GM18909 (cell line): ENCODE data around the gene TSPAN13.

Experiments
- ATAC-seq: cut with Tn5 transposase; IDR thresholded peaks from one replicate; pipeline ENCODE4 v1.9.1; 2021; ENCODE audit warnings: mild to moderate bottlenecking; ENCODE audit not compliant: unreplicated experiment, poor library complexity

The TSPAN13 gene

DNA sequence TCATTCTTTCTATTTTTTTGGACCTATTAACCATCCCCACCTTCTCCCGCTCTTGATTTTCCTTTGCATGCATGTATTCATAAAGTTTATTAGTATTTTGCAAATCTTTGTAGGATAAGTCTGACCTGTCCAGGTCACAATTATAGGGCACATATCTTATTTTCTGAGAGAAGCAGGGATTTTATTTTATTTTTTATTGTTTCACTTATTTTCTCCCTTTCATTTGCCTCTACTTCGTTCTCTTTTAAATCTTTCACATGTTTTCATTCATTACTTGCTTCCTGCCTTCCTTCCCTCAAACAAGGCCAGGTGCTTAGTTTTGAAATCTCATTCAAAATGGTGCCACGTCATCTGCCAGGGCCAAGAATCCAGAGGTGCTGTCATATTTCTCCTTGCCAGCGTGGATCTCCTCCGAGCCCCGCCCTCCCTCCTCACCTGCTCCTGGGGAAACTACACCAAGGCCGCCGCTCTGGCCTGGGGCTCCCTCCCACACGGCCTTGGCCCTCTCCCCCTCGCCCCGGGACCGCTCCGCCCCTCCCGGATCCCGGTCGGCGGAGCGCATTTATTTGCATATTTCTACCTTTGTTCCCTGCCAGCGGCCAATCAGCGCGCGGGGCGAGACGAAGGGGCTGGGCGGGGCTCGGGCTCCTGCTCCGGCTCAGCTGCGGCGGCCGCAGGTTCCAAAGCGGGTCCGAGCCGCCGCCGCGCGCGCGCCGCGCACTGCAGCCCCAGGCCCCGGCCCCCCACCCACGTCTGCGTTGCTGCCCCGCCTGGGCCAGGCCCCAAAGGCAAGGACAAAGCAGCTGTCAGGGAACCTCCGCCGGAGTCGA lies at the start of gene TSPAN13:
Gene TSPAN13 (plus strand): TSS at position 654 of the 830 bp plus-strand sequence. CDS start 213 bp downstream, outside the sequence.
- ATAC-seq = peak; percentile 68

DNA sequence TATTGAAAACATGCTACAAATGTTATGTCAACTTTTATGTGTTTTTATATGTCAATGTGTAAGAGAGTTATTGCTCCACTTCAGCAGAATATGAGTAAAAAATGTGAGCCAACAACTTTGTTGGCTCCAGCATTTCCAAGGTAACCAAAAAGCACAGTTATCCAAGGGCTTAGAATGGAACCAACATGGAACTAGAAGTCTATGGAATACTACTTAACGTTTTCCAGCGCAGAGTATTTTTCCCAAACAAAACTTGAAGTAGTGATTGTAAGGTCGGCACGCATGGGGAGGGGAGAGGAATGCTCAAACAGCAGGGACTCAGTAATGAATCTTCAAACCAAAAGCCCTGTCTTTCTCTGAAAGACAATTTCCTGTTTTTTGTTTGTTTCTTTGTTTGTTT lies 45.0 kb upstream of the TSPAN13 start:
- ATAC-seq = no peak

DNA sequence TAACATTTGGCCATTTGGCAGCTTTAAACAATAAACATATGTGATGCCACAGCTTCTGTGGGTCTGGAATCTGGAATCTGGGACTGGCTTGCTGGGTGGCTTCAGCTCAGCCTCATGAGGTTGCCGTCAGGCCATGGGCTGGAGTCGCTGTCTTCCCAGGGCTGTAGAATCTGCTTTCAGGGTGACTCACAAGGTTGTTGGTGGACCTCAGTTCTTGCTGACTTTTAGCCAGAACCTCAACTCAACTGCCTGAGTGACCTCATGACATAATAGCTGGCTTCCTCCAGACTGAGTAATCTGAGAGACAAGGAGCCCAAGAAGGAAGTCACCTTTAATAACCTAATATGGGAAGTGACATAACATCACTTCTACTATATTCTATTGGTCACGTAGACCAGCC lies 44.6 kb upstream of the TSPAN13 start:
- ATAC-seq = no peak

DNA sequence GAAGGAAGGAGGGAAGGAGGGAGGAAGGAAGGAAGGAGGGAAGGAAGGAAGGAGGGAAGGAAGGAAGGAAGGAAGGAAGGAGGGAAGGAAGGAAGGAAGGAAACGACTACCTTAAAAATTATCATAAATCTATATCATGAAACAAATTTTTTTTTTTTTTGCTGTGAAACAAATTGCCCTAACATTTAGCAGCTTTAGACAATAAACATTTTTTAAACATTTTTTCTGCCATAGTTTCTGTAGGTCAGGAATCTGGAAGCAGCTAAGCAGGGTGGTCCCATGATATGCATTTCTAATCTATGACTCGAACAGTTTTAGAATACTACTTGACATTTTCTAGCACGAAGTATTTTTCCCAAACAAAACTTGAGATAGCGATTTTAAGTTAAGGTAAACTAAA lies 42.9 kb upstream of the TSPAN13 start:
- ATAC-seq = no peak

DNA sequence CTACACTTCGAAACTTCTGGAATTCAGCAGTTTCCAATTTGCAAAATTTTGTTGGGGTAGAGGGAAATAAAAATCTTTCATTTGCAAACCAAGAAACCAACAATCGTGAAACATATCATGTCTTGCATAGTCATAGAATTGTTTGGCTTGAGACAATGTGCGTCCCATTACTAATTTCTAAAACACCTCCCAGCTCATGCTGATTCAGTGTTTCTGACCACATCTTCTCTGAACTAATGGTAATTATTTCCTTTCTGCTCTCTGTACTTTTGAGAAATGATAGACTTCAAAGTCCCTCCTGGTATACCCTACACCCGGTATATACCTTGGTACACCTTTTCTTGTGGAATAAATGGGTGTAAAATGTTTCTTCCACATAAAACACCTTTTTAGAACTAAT lies 41.8 kb upstream of the TSPAN13 start:
- no peak for ATAC-seq

DNA sequence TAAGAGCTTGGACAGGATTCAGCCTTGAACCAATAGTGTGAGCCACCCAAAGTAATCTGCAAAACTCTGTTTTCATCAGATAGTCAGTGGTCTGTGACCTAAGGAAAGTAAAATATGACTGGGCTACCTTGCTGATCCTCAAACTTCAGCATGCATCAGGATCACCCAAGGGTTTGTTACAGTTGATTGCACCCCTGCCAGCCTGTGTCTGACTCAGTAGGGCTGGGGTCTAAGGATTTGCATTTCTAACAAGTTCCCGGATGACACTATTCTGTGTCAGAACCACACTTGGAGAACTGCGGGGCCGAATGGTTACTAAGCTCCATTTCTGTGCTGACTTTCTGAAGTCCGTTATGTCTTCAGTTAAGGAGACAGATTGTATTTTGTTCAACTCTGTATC lies 40.6 kb upstream of the TSPAN13 start:
- no peak for ATAC-seq

DNA sequence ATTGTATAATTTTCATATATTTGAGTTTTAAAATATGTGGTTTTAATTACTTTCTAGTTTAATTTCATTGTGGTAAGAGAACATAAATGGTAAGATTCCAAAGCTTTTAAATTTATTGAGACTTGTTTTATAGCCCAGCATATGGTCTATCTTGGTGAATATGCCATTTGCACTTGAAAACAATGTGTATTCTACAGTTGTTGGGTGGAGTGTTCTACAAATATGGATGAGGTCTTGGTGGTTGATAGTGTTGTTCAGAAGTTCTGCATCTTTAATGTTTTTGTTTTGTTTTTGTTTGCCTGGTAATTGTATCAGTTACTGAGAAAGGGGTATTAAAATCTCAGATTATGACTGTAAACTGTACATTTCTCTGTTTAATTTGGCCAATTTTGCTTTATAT lies 37.6 kb upstream of the TSPAN13 start:
- no peak for ATAC-seq

DNA sequence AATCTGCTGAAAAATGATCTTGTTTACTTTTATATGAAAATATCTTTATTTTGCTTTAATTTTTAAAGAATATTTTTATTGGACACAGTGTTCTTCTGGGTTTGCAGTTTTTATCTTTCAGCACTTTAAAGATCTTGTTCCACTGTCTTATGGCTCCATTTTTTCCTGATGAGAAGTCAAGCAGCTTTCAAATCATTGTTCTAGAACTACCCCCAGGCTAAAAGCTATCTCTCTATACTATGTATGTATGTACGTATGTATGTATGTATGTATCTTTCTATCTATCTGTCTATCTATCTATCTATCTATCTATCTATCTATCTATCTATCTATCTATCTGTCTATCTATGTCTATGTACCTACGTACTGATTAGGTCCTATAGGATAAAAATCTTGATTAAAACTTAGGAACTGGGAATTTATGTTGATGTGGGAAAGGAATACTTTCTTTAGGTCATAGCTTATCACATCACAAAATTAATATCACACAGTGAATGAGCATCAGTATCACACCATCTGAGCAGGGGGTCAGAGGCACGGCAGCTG lies 35.4 kb upstream of the TSPAN13 start:
- no peak for ATAC-seq

DNA sequence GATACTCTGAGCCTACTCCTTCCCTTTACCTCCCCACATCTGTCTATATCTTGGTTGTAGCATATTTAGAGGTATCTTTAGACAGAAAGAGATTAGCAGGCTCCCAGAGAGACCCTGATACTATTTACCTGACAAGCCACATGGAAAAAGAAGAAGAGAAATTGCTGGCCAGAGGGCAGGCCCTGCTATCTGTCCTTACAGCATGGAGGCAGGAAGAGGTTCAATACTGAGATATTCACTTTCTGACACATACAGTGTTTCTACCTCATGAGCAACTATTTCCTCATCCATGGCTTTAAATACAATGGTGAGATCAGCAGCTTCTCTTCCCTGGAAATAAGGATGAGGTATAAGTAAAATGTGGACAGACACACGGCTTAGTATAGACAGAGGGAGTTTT lies 33.9 kb upstream of the TSPAN13 start:
- ATAC-seq = no peak

DNA sequence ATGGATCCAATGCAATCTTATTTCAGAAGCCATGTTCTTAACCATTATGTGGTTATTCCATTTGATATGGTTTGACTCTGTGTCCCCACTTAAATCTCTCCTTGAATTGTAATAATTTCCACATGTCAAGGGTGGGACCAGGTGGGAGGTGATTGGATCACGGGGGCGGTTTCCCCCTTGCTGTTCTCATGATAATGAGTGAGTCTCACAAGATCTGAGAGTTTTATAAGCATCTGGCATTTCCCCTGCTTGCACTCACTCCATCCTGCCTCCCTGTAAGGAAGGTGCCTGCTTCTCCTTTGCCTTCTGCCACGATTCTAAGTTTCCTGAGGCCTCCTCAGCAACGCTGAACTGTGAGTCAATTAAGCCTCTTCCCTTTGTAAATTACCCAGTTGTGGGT lies 32.0 kb upstream of the TSPAN13 start:
- ATAC-seq = no peak

DNA sequence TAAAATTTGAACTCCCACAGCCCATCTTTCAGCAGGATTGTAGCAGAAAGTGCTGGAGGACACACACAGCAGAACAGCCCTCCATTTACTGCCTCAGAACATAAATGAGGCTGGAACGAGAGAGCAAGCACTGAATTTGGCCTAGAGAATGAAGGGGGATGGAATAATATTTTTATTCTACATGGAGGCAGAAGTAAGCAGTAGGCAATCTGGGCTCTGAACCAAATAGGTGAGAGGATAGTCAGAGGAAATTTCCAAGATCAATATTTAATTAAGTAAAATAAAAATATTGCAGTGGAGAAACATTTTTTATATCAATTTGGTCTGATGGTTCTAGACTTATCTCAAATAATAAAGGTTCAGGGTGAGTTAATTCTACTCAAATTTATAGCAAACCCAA lies 29.2 kb upstream of the TSPAN13 start:
- ATAC-seq = no peak

DNA sequence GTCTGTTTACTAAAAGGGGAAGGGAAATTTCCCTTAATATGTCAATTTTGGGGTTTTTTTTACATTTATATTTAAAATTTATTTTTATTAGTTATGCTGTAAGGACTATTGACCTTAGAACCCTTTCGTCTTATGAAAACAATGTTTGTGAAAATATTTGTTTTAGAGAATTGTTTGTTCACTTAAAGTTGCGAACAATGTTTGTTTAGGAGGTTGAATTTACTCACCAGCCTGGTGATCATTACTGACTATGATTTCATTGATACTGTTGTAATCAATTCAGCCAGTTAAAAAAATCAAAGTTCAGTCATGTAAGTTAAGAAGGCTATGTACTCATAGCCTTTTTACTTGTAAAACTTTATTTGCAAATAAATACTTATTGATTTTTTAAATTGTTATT lies 27.4 kb upstream of the TSPAN13 start:
- ATAC-seq = no peak

DNA sequence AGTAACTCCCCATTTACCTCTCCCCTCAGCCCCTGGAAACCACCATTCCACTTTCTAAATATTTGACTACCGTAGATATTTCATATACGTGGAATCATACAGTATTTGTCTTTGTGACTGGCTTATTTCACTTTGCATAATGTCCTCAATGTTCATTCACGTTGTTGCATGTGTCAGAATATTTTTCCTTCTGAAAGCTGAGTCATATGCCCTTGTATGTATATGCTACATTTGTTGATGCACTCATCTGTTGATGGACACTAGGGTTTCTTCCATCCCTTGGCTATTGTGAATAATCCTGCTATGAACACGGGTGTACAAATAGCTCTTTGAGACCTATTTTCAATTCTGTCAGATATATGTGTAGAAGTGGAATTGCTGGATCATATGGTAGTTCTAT lies 25.8 kb upstream of the TSPAN13 start:
- ATAC-seq = no peak

DNA sequence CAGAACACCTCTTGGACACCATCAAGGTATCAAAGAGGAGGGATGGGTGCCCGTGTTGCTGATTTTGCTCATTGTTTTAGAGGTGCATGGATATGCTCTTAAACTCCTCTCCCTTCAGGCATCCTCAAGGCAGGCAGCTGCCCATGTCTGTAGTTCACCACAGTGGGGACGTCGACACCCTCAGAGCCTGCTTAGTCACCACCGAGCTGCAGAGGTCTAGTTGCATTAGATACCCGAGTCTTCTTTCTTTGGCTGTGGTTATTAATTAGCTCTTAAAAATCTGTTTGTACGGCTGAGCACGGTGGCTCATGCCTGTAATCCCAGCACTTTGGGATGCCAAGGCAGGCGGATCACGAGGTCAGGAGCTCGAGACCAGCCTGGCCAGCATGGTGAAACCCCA lies 24.7 kb upstream of the TSPAN13 start:
- ATAC-seq = no peak

DNA sequence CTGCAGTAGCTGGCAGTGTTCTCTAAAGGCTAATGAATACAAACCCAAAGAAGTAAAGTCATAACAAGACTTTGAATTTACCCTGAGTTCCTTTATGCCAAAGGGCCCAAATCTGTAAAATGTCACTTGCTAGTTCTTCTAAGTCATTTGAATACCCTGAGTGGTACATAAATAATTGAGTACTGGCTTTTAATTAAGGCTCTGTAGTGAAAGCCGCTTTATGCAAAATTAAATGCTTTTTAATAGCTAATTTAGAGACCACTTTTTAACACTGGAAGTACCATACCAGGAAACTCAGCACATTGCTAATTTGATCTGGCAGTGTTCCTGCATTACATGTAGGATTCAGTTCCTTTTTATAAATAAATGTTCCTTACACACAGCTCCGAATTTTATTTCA lies 24.0 kb upstream of the TSPAN13 start:
- no peak for ATAC-seq

DNA sequence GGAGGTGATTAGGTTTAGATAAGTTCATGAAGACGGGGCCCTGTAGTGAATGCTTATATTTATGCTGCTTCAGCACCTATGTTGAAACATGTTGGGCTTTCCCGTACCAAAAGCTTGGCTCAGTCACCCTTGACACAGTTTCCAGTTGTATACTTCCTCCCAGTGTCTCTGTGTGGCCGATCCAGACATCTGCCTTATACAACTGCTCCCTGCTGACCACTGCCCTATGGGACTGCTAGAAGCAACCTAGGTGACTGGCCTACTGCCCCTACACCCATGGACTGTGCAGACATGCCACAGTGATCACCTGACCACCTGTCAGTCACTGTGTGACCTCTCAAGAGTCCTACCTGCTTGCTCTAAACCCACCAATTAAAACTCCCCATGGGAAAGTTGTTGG lies 22.6 kb upstream of the TSPAN13 start:
- ATAC-seq = no peak

DNA sequence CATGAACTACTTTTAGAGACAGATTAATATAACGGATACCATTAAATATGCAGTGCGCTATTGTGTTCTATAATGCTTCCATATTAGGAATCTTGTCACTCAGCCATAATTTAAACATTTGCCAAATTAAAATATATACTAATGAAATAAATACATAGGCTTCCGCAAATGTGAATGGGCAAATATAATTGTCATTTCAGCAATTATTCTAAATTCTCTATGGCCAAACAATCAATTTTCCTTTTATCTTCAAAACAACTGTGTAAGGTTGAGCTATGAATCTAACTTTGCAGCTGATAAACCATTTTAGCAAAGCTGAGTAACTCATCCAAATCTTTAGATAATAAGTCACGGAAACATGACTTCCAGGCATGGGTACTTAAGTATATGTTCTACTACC lies 20.7 kb upstream of the TSPAN13 start:
- ATAC-seq = no peak

DNA sequence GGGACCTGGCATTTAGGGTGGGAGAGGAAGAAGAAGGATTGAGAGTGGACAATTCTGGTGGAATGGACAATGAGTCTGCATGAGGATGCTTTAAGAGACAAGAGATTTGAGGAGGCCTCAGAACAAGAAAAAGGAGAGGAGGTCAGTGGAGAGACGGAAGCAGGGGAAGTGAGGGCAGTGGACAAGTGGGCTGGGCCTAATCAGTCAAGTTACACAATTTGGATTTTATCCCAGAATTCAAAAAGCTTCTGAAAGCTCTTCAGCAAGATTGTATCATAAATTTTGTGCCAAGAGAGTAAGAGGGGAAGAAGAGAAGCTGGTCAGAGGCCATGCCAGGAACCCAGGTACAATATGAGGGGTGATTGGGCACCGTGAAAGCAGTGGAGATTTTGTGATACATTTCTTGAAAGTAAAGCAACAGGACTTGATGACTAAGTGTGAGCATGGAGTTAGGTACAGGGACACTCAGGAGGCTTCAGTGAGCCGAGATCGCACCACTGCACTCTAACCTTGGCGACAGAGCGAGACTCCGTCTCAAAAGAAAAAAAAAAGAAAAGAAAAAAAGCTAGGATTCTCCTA lies 19.3 kb upstream of the TSPAN13 start:
- no peak for ATAC-seq

DNA sequence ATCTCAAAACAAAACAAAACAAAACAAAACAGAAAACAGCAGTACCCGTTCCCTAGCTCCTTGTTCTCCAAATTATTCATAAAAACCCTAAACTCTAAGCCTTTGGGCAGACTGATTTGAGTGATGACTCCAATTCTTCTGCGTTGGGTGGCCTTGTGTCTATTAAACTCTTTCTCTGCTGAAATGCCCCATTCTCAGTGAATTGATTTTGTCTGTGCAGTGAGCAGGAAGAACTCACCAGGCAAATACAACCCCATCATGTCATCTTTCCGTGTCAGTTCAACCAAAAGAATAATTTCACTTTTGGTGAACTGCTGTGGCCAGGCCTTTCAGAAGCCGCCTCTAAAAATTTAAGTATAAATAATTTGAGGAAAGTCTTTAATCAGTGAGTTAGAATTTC lies 18.5 kb upstream of the TSPAN13 start:
- no peak for ATAC-seq

DNA sequence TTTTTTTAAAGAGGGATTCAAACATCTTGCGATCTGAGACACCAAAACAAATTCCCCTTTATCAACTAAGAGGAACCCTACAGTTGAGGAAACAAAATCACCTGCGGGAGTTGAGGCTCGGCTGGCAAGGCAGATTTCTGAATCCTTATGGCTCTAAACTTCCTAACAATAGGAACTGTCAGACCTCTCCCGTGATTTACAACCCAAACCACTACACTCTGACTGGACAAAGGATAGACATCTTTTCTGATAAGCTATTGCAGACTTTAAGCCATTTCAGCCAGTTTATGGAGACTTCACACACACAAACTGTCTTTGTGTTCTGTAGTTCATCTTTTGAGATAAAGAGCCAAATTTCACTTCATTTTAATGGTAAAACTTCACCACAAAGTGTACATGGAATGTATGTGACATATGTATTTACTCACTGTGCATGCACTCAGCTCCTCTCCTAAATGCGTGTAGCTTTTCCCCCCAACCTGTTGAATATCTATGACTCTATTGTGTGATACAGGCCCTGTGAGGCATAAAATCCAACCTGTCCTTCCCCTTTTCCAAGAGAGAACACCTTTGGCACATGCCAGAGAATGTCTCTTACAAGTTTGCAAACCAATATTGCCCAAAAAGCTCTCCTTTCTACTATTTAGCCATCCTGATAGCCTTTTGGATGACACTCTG lies 15.4 kb upstream of the TSPAN13 start:
- ATAC-seq = no peak

DNA sequence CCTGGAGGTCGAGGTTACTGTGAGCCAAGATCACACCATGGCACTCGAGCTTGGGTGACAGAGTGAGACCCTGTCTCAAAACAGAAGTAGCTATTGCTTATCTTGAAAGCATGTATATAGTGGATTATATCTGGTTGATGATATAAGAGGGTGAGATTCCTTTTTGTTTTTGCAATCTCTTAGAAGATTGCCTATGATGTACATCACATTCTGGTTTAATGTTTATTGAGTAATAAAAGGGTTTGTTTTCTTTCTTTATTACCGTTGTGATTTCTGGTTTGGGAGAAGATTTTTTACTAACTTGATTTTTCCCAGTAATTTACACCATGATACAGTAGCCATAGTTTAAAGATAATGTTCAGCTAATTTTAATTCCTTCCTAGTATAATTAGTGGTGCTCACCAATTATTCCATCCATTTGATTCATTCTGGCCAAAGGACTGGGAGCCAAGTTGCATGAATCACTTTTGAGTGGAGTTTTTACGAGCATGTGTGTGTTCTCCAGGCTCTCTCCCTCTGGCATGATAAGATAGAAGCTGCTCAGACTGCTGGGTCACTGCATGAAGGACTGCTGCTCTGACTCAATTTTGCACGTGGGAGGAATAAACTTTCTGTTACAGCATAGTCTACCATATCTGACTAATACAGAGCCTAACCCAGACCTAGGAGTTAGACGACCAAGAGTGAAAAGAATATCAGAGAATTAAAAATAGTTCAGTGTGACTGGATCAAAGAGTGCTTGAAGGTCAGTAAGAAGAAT lies 13.5 kb upstream of the TSPAN13 start:
- no peak for ATAC-seq
